Peyer's patch (tissue), 4 donors: ENCODE measurements around the gene SPRING1. TPM values are rescaled to one million over a fixed set of nuclear protein-coding genes. Genes with fewer than 3 reads are reported as not detected.

Experiments used
- DNase-seq, 3 donors: peaks; one replicate each; pipeline ENCODE4 v3.0.0-alpha.2; 2017 to 2019
- H3K27ac ChIP-seq, 4 donors: fragments of 200-600 bp; sonication (generic); one replicate each; pipeline ENCODE4 v1.5.1; 2016 to 2019
- H3K27me3 ChIP-seq, 2 donors: fragments of 200-600 bp; sonication (generic); one replicate each; pipeline ENCODE4 v1.5.1; 2019
- H3K36me3 ChIP-seq, 3 donors: fragments of 200-600 bp; sonication (generic); one replicate each; pipeline ENCODE4 v1.5.1; 2016 to 2019
- H3K4me1 ChIP-seq, 4 donors: fragments of 200-600 bp; sonication (generic); one replicate each; pipeline ENCODE4 v1.5.1; 2016 to 2019
- H3K4me3 ChIP-seq, 4 donors: fragments of 200-600 bp; sonication (generic); 1 replicate in 3 of 4; 2 replicates in 1 of 4; pipeline ENCODE4 v1.5.1; 2016 to 2019; ENCODE audit warnings: mild to moderate bottlenecking in 1 of 4
- H3K9me3 ChIP-seq, 4 donors: fragments of 200-600 bp; sonication (generic); one replicate each; pipeline ENCODE4 v1.5.1; 2016 to 2019; ENCODE audit warnings: mild to moderate bottlenecking in 1 of 4
- POLR2A ChIP-seq, 2 donors: fragments of 450-650 bp; IDR thresholded peaks; one replicate each; pipeline ENCODE4 v1.5.1; 2017; ENCODE audit warnings: antibody characterized with exemption in 2 of 2, mild to moderate bottlenecking in 2 of 2, moderate library complexity in 2 of 2
- total RNA-seq, 4 donors: library from RNA; depleted of rRNA; stranded (reverse); fragments of >200 nt; gene quantifications; one replicate each; pipeline ENCODE4 v1.1.0, GENCODE V29; 2016
- TF ChIP-seq, protein P1 (sequence below), 6 experiments: fragments of 450-650 bp in 4 of 6; fragments of 200-600 bp in 2 of 6; sonication (generic) in 1 of 6; IDR thresholded peaks; one replicate each; pipeline ENCODE4 v1.5.1; 2017 to 2019; ENCODE audit warnings: antibody characterized with exemption in 6 of 6, mild to moderate bottlenecking in 3 of 6, moderate library complexity in 1 of 6

Gene SPRING1
- total RNA-seq, 4 donors from 2014 or later: 21.5 to 36.3 (median 30.3) TPM

GRCh38 chr12:116710370-116711150 is 27.3 kb downstream of the SPRING1 start:
- no peak overlapping the region for H3K4me3 ChIP-seq

GRCh38 chr12:116709768-116710167 is 28.1 kb downstream of the SPRING1 start:
- Histone ChIP-seq H3K4me3 (no peak overlapping the region), H3K27ac (no peak overlapping the region), H3K9me3 (no peaks in the 10 kb centered on the region), H3K36me3 (no peaks in the 10 kb centered on the region), H3K27me3 (no peaks in the 10 kb centered on the region), H3K4me1 (peaks cover 0 to 11% (median 6%) of the 10 kb centered on the region in 4 donors)
- TF ChIP-seq, protein P1, sequence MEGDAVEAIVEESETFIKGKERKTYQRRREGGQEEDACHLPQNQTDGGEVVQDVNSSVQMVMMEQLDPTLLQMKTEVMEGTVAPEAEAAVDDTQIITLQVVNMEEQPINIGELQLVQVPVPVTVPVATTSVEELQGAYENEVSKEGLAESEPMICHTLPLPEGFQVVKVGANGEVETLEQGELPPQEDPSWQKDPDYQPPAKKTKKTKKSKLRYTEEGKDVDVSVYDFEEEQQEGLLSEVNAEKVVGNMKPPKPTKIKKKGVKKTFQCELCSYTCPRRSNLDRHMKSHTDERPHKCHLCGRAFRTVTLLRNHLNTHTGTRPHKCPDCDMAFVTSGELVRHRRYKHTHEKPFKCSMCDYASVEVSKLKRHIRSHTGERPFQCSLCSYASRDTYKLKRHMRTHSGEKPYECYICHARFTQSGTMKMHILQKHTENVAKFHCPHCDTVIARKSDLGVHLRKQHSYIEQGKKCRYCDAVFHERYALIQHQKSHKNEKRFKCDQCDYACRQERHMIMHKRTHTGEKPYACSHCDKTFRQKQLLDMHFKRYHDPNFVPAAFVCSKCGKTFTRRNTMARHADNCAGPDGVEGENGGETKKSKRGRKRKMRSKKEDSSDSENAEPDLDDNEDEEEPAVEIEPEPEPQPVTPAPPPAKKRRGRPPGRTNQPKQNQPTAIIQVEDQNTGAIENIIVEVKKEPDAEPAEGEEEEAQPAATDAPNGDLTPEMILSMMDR (IDR thresholded peaks at IDR 0.05): no peak
- TF ChIP-seq POLR2A (IDR thresholded peaks at IDR 0.05): no peak
- DNase-seq: no peak

More at GRCh38 chr12:116710370-116711150, 27.3 kb downstream of the SPRING1 start:
- DNase-seq: no peak
- Histone ChIP-seq H3K36me3 (no peaks in the 10 kb centered on the region), H3K9me3 (no peaks in the 10 kb centered on the region), H3K27me3 (no peaks in the 10 kb centered on the region), H3K27ac (no peak overlapping the region), H3K4me1 (peaks cover 0 to 11% (median 6%) of the 10 kb centered on the region in 4 donors)
- no peak for TF ChIP-seq POLR2A (IDR thresholded peaks at IDR 0.05)
- TF ChIP-seq, protein P1 (IDR thresholded peaks at IDR 0.05): no peak

DNA sequence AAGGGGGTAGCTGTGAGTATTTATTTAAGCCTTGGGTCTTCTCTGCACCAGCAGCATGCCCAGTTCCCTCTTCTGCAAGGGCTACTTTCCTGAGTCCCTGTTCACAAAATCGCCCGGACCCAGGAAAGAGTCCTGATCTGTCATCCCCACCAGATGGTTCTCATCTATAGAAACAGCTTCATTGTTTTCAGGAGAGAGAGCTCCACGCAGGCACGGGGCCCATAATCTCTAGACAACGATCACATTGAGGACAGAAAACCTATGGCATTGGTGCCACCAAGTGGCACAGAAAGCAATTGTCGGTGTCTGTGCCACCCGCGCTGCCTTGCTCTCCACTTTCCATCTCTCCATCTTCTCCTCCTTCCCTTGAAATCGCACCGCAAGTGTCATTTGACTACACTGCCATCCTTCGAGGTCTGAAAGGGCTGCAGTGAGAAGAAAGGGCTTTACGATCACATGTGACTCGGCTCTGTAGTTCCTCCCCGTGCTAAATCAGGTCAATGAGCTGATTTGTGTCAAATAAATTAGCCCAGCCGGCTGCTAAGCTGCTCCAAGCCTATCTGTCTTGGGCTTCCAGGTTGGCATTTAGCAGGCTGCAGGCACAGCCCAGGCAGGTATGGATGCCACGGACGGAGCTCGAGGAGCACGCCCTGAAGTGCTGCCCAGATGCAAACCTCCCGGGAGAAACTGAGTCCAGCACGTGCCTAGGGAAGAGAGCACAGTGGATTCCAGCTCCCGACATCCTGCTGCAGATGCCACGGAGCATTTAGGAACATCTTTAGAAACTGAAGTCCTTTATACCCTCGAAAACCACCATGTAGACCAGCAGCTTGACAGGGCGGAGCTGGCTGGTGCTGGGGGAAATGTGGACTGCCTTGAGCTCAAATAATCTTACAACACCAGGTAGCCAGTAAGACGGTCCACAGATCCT is 28.8 kb downstream of the SPRING1 start:
- Histone ChIP-seq H3K4me3 (no peak overlapping the region), H3K9me3 (no peaks in the 10 kb centered on the region), H3K4me1 (peaks cover 0 to 11% (median 6%) of the 10 kb centered on the region in 4 donors), H3K36me3 (no peaks in the 10 kb centered on the region), H3K27ac (no peak overlapping the region), H3K27me3 (no peaks in the 10 kb centered on the region)
- TF ChIP-seq POLR2A (IDR thresholded peaks at IDR 0.05): no peak
- TF ChIP-seq, protein P1 (IDR thresholded peaks at IDR 0.05): peak; percentile 14 to 75 (median 65)
- peak; percentile 37 to 76 (median 61) for DNase-seq

GRCh38 chr12:116707751-116708150 is 30.1 kb downstream of the SPRING1 start:
- H3K36me3 ChIP-seq: no peaks in the 10 kb centered on the region
- peaks cover 0 to 11% (median 6%) of the 10 kb centered on the region in 4 donors for H3K4me1 ChIP-seq
- H3K27me3 ChIP-seq: no peaks in the 10 kb centered on the region
- H3K9me3 ChIP-seq: no peaks in the 10 kb centered on the region
- DNase-seq: no peak
- no peak overlapping the region for H3K27ac ChIP-seq
- no peak overlapping the region for H3K4me3 ChIP-seq
- TF ChIP-seq, protein P1 (IDR thresholded peaks at IDR 0.05): no peak
- TF ChIP-seq POLR2A (IDR thresholded peaks at IDR 0.05): no peak

GRCh38 chr12:116703214-116703795 is 34.6 kb downstream of the SPRING1 start:
- no peak overlapping the region for H3K27ac ChIP-seq
- H3K9me3 ChIP-seq: no peaks in the 10 kb centered on the region
- H3K4me1 ChIP-seq: peaks cover 0 to 6% (median 0%) of the 10 kb centered on the region in 4 donors
- no peaks in the 10 kb centered on the region for H3K36me3 ChIP-seq
- no peaks in the 10 kb centered on the region for H3K27me3 ChIP-seq
- H3K4me3 ChIP-seq: no peak overlapping the region
- DNase-seq: peak; percentile 64 to 87 (median 71)
- TF ChIP-seq POLR2A (IDR thresholded peaks at IDR 0.05): no peak
- TF ChIP-seq, protein P1 (IDR thresholded peaks at IDR 0.05): peak; percentile 73 to 89 (median 87)
